Esophagus mucosa (tissue), 1 donor: Measurements from ENCODE around the gene DCTN1. TPM values are rescaled to one million over a fixed set of nuclear protein-coding genes. Genes with fewer than 3 reads are reported as not detected.
A peak's percentile ranks its signal among the peaks of the same experiment; 100 is the strongest.
"Not testable (repeated sequence)": the region's sequence is repeated elsewhere in the genome, so short reads cannot be mapped to it uniquely, and the experiment has no call there.

Experiments
- ATAC-seq: fragments of 200-7000 bp; cut with Tn5 transposase; one replicate; pipeline ENCODE4 v1.9.1; 2020
- total RNA-seq: library from RNA; stranded (reverse); gene quantifications from one replicate; pipeline ENCODE4 v1.2.4, GENCODE V29; 2023
- donor health status: DM: yes; HTN: yes; CAD: no.

Gene DCTN1
- 86.4 TPM for total RNA-seq

DNA sequence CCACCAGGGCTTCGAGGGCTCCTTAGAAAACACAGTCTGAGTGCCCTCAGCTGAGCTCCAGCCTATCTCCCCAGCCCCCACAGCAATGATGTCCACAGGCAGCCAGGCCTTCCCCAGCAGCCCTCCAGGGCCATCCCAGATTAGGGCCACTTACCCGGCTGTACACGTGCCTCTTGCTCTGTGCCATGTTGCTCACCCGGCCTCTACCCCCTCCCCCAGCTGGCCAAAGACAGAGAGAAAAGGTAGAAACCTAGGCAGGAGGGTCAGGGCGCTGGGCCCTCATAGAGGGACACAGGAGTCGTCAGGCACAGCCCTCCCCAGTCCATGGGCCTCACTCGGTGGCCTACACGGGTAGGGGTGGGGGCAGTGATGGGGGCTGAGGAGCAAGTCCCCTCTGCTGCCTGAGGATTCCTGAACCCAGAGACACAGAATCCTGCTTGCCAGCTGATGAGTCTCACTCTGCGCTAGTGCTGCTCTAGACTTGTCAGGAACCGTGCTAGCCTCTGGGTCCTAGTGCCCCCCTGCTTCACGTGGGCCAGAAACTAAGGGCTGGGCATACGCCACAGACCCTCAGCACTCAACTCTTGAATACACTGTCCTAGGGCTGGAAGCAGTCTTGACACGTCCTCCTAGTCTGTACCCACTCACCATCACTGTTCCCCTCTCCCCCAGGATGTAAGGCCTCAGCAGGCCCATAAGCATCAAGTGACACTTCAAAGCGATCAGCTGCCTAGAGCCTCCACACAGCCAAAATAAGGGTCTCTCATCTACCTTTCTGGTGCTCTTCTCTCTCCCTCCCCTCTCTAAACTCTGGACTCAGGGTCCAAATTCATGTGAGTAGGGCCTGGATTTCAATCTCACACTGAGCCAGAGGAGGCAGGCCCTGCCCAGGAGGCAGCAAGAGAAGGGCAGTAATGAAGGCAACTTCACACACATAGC lies at the start of gene DCTN1:
Gene DCTN1 (minus strand): TSS at position 461 of the 939 bp plus-strand sequence. CDS start 274 bp downstream, at position 187.
- ATAC-seq: peak; percentile 54

GRCh38 chr2:74428675-74429074 lies 48.6 kb upstream of the DCTN1 start:
- ATAC-seq: no peak

DNA sequence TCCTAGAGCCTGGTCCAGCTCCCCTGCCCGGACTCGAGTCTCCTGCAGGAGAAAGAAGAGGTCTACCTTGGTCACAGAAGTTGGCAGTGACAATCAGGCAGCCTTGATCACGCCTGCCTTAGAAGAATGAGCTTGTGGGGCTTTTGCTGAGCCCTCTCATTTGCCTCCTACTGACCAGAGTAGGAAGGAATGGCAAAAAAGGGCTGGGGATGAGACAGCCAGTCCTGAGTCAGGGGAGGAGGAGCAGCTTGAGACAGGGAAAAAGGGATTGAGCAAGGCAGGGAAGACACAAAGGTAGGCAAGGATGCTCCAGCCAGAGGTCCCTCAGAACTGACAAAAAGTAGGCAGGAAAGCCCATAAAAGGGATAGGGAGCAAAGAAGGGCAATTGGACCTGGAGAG lies 47.4 kb upstream of the DCTN1 start:
- no peak for ATAC-seq

DNA sequence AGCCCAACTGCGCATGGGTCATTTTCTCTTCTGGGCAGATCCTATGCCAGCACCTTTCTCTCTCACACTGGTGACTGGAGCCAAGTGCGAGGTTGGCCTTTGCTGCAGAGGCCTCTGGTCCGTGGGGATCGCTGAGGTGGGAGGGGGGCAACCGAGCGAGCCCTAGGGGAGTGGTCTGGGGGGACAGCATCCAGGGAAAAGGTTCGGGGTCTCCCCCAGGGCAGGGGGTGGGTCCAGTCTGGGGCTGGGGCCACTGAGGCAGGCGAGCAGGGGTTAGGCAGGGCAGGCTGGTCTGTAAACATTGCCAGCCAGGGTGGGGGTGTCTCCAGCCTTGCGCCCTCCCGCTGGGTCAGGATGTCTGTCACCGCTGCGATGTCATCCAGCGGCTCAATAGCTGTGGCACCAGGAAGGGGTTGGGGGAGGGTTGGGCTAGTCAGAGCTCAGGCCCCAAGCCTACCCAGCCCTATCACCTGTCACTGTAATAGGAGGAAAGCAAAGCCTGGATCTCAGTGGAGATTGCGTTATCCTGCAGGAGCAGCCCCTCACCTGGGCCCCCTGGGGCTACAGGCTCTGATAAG lies 46.2 kb upstream of the DCTN1 start:
- ATAC-seq: no peak

GRCh38 chr2:74425523-74425922 lies 45.4 kb upstream of the DCTN1 start:
- ATAC-seq: peak; percentile 74

DNA sequence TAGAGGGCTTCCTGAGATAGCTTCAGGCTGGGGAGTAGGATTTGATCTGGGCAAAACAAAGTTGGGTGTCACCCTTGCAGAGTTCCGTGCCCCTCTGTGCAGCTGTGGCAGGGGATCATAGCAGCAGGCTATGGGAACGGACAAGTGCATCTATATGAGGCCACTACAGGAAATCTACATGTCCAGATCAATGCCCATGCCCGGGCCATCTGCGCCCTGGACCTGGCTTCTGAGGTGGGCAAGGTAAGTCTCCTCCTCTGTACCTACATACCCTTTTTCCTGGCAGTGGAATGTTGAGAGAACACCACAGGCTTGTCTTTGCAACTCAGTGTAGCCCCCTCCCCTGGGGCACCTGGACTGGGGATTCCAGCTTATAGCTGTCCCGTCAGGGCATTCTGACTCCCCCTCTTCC lies 44.9 kb upstream of the DCTN1 start:
- no peak for ATAC-seq

- ATAC-seq: no peak
Observed at GRCh38 chr2:74424139-74424992, 44.3 kb upstream of the DCTN1 start.

DNA sequence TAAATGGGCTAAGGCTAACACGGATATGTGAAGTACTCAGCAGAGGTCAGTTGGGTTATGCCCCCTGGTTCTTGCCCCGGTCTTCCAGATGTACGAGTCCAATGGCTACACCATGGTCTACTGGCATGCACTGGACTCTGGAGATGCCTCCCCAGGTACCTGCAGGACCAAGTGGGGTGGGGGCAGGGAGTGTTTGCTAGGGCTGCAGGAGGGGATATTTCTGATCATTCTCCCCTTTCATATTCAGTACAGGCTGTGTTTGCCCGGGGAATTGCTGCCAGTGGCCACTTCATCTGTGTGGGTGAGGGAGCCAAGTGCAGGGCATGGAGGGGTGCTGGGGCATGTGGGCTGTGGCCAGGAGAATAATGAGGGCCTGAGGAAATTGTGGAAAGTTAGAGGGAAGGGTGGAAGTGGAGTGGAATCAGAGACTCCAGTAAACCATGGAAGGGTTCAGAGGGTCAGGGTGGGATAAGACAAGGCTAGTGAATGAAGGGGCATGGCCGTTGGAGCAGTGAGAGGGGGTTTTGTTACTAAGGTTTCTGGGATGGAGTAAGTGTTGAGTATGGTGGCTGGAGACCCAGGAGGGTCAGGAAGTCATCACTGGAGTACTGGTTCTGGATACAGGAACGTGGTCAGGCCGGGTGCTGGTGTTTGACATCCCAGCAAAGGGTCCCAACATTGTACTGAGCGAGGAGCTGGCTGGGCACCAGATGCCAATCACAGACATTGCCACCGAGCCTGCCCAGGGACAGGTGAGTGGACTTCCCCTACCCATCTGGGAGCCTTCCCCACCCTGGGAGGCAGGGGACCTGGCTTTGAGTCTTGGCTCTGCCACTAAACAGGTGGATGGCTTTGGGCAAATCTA lies 43.4 kb upstream of the DCTN1 start:
- no peak for ATAC-seq

- ATAC-seq: peak; percentile 80
Observed at GRCh38 chr2:74421221-74421870, 41.2 kb upstream of the DCTN1 start, which contains the start of the genes C2orf81 and WDR54. Gene C2orf81 (minus strand): TSS chr2:74421619. CDS start chr2:74421560, 59 bp downstream. Gene WDR54 (plus strand): TSS chr2:74421730. CDS start chr2:74422154, 424 bp downstream.

DNA sequence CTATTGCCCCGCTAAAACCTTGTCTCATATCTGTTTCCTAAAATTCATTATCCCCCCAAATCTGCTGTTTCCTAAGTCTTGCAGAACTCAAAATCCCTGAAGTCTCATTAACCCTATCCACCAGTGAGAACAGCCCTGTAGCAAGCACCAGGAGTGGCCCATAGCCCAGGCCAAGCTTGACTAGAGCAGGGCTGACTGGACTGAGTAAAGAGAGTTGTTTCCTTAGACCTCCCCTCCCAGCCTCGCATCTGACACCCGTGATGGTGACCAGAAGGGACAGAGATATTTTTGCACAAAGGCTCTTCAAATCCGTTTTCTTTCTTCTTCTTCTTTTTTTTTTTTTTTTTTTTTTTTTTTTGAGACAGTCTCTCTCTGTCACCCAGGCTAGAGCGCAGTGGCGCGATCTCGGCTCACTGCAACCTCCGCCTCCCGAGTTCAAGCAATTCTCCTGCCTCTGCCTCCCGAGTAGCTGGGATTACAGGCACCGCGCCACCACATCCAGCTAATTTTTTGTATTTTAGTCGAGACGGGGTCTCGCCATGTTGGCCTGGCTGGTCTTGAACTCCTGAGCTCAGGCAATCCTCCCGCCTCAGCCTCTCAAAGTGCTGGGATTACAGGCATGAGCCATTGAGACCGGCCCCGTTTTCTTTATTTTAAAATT lies 40.5 kb upstream of the DCTN1 start:
- ATAC-seq: not testable (repeated sequence)

DNA sequence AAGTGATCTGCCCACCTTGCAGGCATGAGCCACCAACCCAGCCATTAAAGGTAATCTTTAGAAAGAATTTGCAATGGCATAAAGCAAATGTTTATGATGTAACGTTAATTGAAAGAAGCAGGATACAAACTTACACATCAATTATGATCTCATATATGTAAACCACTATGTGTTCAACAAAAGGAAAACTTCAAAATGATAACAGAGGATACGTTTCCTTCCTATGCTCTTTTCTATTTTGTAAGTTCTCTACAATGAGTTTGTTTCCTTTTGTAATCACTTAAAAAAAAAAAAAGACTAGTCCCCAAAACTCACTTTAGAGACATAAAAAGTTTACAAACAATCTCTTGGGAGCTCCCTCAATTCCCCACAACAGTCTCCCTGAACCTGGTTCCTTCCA lies 39.9 kb upstream of the DCTN1 start:
- no peak for ATAC-seq

DNA sequence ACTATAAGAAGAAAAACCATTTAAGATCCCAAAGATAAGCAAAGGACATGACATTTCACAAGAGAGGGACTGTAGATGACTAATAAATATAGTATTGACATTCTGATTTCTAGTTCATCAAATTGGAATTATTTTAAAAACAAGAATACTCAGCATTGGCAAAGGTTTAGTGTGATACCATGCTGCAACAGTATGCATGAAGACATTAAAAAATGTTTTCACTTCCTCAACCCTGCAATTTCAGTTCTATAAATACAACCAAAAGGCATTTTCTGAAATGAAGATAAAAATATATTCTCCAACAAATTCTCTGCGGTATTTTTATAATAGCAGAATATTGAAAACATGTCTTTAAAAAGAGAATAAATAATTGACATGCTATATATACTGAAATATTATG lies 39.2 kb upstream of the DCTN1 start:
- no peak for ATAC-seq

GRCh38 chr2:74418312-74418711 lies 38.2 kb upstream of the DCTN1 start:
- no peak for ATAC-seq

DNA sequence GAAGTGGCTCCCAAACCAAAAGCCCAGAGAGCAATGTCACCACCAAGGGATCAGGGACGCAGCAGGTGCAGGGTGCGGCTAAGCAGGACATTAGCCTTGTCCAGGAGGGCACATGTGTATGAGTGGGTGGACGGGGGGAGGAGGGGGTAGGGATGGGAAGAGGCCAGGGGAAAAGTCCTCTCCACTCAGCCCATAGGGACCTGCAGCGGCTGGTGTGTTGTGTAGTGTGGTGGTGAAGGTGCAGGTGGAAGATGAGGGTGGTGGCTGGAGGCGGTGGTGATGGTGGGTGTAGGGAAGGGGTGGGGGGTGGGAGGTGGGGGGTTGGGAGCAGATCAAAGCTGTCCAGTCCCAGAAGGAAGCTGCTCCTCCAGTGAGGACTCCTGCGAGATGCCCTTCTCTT lies 37.7 kb upstream of the DCTN1 start:
- ATAC-seq: no peak

DNA sequence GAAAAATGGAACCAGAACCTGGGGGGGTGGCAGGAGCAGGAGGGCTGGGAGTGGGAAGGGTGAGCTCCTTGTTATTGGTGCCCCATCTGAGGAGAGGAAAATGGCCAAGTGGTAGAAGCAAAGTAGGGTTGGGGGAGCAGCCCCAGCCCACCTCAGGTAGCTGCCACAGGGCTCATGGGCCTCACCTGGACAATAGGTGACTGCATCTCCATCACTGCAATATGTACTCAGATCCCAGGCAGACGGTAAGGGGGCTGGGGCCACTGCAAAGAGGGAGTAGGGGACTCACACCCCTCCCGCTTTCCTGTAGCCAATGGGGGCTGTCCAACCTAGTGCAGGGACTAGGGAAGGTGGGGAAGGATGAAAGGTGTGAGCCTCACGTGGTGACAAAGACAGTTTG lies 37.1 kb upstream of the DCTN1 start:
- ATAC-seq: no peak

DNA sequence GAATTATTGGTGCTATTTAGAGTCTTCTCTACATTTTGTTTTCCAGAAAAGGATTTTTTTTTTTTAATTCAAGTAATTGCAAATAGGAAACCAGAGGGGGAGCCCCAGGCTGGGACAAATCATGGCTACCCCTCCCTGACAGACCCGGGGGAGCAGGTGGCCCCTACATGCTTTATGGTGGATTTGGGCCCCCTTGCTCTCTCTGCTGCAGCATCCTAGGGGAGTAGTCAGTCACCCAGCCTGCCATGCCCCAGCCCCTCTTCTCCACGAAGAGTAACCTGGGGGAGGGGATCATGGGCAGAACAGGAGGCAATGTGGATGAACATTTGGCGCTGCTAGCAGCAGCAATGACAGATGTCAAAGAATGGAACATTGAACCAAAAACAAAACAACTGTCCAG lies 36.7 kb upstream of the DCTN1 start:
- ATAC-seq: no peak

DNA sequence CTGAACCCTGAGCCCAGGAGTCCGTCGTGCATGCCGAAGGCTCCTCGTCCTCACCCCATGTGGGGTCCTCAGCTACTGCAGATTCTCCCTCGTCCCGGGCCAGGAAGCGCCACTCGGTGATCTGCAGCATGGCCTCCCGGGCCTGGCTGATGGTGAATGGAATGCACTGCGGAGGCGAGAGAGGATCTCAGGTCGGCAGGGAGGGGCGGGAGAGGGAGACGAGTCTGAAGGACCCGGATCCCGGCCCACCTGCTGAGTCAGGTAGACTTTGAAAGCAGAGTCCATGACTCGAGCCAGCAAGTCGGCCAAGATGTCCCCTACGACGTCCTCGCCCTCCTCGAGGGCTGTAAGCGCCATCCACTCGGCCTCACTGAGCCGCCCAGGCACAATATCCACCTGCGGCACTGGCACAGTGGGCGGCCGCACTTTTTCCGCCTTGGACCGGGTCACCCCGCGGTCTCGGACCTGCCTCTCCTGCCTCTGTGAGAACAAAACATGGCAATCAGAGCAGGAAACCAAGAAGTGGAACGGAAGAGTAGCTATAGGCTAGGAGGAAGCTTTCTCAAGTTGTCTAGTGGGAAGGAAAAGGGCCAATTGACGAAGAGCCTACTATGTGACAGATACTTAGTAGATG lies 35.8 kb upstream of the DCTN1 start:
- ATAC-seq: no peak

DNA sequence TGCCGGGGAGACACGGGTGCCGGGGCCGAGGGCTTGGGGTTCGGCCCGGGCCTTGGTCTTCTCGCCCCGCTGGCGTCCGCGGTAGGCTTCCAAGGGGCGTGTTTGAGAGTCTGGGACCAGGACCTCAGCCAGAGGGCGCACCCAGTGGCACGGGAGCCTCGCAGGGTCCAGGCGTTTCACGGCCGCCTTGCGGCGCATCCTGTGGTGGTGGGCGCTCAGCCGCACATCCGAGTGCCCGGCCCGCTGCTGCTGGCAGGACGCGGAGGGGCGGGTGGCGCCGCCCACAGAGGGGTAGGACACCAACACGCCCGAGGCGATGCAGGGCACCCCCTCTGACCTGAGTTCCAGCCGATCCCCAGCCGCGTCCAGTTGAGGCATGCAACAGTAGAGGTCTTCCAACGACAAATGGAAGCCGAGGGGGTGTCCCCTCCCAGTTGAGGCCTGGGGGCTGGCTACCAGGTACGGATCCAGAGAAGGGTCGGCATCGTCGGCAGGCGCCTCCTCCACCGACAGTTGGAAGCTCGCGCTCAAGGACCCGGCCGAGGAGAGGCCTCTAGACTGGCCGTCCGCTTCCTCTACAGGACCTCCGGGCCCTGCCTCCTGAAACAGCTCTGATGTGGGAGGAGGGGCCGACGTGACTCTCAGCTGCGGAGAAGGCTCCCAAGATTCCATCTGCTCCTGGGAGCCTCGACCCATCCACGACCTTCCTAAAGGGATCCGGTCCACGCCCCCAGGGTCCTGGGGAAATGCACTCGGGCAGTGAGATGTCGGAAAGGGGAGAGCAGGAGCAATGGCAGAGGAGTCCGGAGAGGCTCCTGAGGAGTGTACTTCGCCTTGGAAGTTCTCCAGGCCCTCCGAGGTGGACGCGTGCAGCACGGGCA lies 35.0 kb upstream of the DCTN1 start:
- ATAC-seq: peak; percentile 51

DNA sequence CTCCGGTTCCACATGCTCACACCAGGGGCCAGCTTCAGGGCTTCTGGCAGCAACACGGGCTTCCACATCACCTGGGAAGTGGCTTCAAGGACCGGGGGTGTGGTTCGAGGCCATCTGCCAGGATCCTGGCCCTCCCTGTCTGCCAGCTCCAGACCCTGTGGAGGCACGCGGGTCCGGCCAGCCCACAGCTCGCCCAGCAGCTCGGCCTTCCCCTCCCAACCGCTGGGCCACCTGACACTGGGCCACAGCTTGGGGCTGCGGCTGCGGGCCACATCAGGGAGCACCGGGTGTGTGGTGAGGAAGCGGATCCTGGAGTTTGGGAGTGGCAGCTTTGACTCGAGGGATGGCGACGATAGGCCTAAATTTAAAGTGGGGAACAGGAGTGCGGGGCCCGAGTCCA lies 34.3 kb upstream of the DCTN1 start:
- ATAC-seq: peak; percentile 46
